HG03095 (cell line): ENCODE measurements around the gene AGK.
"Not testable (repeated sequence)": the region's sequence is repeated elsewhere in the genome, so short reads cannot be mapped to it uniquely, and the experiment has no call there.

ENCODE experiments used
- ATAC-seq: cut with Tn5 transposase; IDR thresholded peaks from one replicate; pipeline ENCODE4 v1.9.1; 2021; ENCODE audit warnings: moderate library complexity; ENCODE audit not compliant: unreplicated experiment

AGK gene

DNA sequence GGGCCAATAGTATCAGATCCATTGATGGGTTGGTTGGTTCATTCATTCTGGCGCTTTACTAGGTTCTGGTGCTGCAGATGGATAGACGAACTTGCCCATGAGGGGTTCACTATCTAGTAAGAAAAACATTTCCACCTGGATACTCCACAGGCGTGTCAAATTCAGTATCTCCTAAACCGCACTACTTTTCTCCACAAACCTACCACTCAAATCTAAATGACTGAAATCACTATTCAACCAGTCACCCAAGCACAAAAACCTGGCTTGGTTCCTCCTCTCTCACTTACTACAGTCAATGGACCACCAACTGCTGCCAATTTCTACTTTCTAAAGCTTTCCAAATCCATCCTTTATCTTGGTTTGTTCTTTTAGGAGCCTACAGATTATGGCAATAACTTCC lies 572 bp downstream of the AGK start:
- ATAC-seq: peak; percentile 1

DNA sequence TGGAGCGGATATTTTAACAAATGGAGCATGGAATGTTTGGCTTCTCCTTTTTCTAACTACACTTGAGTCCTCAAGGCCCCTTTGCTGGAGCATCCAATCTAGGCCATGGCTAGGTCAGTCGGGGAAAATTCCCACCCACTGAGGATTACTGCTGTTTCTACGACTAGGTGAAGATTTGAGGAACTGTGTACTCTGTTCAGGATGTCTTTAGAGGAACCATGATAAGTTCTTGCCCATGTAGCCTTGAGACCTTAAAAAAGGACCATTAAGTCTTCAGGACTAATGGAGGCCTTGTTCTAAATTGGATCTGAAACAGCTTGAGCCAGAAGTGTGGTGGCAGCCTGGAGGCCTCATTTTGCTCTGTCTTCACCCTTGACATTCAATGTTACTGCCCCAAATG lies 6.2 kb downstream of the AGK start:
- ATAC-seq: no peak

DNA sequence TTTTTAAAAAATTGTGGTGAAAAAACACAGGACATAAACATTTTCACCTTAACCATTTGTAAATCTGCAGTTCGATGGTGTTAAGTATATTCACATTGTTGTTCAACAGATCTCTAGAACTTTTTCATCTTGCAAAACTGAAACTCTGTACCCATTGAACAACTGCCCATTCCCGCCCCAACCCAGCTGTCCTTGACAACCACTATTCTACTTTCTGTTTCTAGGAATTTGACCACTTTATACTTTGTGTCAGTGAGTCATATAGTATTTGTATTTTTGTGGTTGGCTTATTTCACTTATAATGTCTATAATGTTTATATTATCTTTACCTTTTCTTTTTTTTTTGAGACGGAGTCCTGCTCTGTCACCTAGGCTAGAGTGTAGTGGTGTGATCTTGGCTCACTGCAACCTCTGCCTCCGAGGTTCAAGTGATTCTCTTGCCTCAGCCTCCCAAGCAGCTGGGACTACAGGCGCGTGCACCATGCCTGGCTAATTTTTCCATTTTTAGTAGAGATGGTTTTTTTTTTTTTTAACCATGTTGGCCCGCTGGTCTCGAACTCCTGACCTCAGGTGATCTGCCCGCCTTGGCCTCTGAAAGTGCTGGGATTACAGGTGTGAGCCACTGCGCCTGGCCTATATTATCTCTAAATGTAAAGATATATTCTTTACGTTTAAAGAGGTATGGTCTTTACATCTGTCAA lies 6.8 kb downstream of the AGK start:
- not testable (repeated sequence) for ATAC-seq

DNA sequence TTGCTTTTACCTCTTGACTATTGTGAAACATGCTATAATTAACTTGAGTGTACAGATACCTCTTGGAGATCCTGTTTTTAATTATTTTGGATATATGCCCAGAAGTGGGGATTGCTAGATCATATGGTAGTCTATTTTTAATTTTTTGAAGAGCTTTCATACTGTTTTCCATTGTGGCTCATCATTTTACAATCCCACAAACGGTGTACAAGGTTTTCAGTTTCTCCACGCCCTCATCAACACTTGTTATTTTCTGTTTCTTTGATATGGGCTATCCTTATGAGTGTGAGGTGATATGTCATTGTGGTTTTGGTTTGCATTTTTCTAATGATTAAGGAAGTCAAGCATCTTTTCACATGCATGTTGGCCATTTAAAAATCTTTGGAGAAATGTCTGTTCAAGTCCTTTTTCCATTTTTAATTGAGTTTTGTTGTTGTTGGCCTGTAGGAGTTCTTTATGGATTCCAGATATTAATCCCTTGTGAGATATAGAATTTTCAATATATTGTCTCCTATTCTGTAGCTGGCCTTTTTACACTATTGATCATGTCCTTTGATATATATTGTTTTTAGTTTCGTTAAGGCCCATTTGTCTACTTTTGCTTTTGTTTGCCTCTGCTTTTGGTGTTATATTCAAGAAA lies 7.5 kb downstream of the AGK start:
- ATAC-seq: no peak

DNA sequence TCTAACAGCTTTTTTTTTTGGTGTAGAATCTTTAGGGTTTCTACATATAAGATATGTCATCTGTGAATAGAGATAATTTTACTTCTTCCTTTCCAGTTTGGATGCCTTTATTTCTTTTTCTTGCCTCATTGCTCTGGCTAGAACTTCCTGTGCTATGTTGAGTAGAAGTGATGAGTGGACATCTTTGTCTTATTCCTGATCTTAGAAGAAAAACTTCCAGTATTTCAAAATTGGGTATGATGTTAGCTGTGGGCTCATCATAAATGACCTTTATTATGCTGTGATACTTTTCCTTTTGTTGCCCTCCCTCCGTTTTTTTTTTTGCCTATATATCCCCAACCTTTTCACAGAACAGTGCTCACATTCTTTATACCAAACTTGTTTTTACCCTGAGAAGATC lies 8.8 kb downstream of the AGK start:
- no peak for ATAC-seq

DNA sequence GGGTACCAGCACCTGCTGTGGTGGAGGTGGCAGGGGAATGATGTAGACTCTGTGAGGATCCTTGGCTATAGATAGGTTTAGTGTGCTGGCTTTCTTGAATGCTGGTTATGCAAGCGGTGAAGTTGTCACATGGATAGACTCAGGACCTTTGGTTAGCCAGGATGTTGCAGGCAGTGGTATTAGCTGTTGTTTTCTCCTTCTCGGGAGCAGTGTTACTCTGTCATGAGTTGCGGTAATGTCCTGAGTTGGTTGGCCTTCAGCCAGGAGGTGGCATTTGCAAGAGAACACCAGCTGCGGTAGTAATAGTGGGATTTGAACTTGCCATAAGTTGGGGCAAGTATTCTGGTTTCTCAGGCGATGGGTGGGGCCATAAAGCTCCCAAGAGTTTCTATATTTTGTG lies 10.8 kb downstream of the AGK start:
- ATAC-seq: no peak

DNA sequence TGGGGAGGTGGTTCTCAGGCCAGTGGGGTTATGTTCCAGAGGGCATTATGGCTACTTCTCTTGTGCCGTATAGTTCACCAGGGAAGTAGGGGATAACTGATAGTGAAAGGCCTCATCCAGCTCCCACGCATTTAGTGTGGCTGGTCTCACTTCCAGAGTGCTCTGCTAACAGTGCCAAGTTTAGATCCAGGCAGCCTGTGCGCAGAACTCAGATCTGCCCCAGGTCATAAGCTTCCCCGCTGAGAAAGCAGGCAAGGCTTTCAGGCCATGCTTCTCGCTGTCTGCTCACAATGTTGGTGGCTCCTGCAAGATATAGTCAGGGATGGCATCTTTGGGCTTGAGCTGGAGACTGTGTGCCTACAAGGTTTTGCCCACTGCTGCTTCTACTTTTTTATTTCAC lies 11.3 kb downstream of the AGK start:
- ATAC-seq: no peak

DNA sequence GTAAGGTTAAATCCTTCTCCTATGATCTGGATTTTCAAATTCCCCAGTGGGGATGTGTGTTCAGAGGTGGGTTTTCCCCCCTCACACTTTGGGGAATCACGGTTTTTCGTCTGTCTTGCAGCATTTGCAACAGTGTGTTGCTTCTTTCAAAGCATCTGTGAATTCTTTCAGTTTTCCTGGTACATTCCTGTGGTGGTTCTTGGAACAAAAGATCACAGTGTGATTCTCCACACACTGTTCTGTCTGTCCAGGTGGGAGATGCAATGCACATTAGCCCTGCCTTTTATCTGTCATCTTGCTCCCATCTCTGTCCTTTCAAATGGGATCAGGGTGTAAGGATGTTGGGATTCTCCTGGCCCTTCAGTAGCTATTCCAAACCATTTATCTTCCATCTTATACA lies 11.8 kb downstream of the AGK start:
- ATAC-seq: no peak

DNA sequence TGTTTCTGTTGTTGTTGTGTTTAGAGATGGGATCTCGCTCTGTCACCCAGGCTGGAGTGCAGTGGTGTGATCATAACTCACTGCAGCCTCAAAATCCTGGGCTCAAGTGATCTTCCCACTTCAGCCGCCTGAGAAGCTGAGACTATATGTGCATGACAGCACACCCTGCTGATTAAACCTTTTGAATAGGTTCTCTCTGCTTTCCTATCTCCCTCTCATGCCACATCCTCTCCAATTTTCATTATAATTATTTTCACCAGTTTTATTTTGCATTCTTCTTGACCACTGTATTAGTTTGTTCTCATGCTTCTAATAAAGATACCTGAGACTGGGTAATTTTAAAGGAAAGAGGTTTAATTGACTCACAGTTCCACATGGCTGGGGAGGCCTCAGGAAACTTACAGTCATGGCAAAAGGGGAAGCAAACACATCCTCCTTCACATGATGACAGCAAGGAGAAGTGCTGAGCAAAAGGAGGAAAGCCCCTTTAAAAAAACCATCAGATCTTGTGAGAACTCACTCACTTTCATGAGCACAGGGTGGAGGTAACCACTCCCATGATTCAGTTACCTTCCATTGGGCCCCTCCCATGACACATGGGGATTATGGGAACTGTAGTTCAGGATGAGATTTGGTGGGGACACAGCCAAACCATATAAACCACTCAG lies 12.9 kb downstream of the AGK start:
- peak; percentile 67 for ATAC-seq

DNA sequence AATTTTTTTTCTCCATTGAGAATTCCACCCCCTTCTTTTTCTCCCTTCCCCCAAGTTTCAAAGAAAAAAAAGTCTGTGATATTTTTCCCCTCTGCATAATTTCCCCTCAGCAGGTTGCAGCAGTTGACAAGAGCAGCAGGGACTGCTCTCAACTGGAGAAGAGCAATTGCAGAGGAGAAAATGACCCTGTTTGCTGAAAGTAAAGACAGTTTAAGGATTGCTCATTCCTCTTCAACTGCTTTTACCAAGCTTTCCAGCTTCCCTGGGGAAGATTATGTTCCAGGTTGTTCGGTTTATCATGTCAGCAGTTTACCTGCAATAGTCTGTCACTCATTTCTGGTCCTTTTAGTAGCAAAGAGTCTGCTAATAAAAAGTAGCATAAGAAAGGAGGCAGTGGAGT lies 16.2 kb downstream of the AGK start:
- no peak for ATAC-seq

DNA sequence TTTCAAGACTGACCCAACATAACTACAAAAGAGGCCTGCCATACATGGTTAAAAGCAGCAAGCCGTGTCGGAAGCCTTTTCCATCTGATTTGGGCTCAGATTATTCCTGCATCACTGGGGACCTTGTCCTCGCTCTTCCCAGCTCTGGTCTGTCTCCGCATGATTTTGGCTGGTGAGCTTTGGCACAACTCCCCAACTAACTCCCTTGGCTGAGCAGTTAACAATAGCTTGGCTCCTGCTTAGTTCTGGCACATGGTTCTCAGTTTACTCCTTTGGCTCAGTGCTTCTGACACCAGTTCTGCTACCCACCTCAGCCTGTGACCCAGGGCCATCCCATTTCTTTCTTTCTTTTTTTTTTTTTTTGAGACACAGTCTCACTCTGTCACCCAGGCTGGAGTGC lies 17.0 kb downstream of the AGK start:
- no peak for ATAC-seq

DNA sequence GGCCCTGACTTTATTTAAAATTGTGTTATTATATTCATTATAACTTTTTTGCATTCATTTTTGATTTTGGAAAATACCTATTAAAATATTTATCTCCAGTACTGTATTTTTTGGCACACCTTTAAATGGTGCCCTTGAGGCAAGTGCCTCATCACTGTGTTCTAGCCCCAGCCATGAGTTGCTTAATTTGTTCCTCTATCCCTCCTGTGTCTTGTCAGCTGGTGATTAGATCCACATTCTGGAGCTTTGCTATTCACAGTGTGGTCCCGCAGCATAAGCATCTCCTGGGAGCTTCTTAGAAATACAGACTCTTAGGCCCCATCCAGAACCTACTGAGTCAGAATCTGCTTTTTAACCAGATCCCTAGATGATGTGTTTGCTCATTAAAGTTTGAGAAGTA lies 19.8 kb downstream of the AGK start:
- no peak for ATAC-seq

DNA sequence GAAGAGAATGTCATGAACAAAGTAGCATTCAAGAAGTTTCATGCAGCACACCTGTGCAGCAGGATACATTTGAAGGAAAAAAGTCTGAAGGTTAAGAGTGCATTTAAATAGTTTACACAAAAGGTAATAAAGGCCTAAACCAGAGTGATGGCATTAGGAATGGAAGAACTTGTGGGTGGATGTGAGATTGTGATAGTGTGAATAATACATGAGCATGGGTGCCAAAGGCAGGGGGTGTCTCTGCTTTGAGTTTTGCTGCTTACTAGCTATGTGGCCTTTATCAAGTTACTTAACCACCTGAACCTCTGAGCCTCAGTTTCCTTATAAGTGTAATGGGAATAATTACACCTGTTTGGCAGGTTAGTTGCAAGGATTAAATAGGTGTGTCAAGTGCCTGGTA lies 21.0 kb downstream of the AGK start:
- no peak for ATAC-seq

DNA sequence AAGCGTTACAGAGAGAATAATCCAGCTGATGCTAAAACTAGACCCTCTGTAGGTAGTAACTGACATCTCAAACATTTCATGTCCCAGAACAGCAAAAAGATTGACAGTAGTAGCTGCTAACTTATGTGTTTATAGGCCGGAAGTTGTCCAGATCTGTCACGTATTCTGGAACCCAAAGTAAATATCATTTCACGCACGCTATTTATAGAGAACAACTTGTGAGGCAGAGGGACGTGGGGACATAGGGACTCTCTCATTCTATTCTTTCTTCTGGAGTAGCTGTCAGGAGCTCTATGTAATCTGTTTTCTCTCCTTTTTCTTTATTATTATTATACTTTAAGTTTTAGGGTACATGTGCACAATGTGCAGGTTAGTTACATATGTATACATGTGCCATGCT lies 22.3 kb downstream of the AGK start:
- no peak for ATAC-seq

DNA sequence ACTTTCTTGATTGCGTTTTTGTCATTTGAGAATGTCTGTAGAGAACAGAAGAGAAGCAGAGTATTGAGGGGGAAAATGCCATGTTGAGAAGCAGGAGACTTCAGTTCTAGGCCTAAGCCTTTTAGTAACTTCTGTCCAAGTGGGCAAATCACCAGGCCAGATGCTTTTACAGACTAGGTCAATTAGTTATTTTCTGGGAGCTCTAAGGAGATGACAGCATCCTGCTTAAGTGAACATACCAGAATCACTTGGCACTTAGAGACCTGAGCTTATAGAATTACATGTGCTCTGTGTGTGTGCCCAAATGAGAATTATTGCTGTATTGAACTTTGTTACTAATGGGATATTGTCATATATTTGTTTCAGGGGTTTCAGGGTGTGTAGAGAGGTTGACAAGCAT lies 24.0 kb downstream of the AGK start:
- ATAC-seq: no peak

DNA sequence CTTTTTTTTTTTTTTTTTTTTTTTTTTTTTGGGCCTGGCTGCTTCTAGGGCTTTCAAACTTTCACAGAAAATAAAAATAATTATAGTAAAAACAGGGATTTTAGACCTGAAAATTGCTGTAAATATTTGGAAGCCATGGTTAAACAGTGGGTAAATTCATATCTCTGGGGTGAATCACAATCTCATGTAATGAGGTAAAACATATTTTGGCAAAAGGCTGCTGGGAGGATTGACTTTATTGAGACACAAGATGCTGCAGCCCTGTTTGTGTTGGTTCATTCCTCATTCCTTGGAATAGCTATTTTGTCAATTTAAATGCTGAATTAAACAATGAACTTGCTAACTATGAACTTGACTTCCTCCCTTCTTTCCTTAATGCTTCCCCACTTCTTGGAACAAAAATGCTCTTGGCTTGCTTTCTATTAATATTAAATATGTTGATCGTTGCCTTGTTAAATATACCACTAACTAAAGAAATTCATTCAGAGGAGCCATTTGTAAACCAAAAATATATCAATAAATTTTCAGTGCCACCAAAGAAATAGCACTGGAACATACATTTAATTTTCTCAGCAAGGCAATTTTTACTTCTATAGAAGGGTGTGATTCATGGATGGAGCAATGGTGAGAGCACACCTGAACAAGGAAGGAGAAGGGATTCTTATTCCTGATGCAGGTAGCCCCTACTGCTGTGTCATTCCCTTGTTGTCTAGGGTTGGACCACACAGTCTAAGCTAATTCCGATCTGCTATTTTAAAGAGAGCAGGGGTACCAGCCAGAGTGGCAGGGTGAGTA lies 24.6 kb downstream of the AGK start:
- no peak for ATAC-seq

DNA sequence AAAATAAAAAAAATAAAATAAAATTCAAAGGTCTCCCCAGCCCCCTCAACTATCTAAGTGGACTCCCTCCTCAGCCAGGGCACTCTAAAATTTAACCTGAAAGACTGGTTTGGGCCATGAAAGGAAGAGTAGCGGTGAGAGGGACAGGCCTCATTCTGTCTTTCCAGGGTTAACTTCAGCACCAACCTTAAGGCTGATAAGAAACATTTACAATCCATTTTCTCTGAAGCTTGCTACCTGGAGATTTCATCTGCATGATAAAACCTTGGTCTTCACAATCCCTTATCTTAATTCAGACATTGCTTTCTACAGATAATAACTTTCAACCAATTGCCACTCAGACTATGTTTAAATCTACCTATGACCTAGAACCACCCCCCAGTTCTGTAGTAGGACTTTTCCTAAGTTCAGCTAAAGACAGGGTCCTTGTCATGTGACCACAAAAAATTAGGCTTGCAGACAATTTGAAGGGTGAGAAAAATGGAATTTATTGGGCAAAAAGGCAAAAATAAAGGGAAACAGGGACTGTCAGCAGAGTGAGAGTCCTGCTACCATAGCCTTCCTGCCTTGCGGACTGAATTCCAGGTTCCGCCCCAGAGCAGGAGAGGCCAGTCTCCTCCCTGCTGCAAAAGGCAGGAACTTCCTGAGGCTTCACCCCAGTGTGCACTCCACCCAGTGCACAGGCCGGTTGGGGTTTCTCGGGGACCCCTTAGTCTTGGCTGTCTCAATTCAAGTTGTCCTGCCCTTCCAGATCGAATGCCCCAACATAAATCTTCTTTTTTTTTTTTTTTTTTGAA lies 26.0 kb downstream of the AGK start:
- ATAC-seq: no peak

DNA sequence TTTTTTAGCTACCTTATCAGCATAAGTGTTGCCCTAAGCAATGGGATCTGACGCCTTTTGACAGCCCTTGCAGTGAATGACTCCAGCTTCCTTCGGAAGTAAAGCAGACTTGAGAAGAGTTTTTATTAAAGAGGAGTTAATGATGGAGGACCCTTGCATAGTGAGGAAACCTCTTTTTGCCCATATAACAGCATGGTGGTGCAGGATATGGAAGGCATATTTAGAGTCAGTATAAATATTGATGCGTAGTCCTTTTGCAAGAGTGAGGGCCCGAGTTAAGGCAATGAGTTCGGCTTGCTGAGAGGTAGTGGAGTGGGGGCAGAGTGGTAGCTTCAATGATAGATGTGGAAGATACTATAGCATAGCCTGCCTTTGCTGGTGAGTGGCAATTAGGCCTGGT lies 28.7 kb downstream of the AGK start:
- ATAC-seq: not testable (repeated sequence)

DNA sequence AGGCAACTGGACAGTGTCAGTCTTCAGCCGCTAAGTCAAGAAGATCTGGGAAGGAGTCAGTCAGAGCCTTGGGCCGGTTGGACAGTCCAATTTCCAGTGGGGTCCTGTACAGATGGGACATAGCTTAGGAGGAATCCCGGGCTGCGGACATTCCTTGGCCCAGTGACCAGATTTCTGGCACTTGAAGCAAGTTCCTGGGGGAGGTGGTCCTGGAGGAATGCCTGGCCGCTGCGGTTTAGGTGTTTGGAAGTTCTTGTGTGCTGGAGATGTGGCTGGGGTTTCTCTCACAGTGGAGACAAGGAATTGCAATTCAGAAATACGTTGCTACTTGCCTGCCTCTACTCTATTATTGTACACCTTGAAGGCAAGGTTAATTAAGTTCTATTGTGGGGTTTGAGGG lies 30.9 kb downstream of the AGK start:
- ATAC-seq: not testable (repeated sequence)

DNA sequence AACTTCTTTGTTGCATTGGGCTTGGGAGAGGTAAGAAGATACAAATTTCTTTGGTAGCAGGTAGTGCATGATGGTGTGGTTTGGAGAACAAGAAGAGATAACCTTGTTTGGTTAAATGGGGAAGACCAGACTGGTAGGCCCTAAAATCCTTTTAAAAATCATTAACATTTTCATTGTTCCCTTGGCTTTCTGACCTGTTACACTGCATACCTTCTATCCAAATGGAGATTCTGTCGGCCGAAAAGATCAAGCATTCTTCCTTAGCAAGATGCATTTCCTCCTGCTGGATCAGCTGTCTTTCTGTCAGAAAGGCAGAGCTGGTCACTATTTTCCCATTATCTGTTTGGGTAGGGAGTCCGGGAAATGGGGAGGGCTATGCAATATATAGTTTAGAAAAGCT lies 33.7 kb downstream of the AGK start:
- no peak for ATAC-seq
